GM12891 (cell line): ENCODE data around the gene COPE.
A peak's percentile ranks its signal among the peaks of the same experiment; 100 is the strongest.

Experiments
- DNase-seq: peaks from one replicate; pipeline ENCODE4 v3.0.0; 2011; ENCODE audit warnings: low spot score; ENCODE audit not compliant: insufficient read length
- FAIRE-seq: peaks from 2 replicates; lab custom pipeline; 2011; peaks lifted over from hg19 to GRCh38; lab: Jason Lieb, UNC
- PAX5 ChIP-seq: IDR thresholded peaks from 2 replicates; pipeline ENCODE4 v1.6.1; 2011; ENCODE audit warnings: low read length, moderate library complexity, mild to moderate bottlenecking; ENCODE audit not compliant: insufficient read depth, severe bottlenecking
- POLR2A ChIP-seq: IDR thresholded peaks from 2 replicates; pipeline ENCODE4 v1.6.1; 2011; ENCODE audit warnings: low read depth, low read length, control low read depth
- POLR2AphosphoS5 ChIP-seq: IDR thresholded peaks from 2 replicates; pipeline ENCODE4 v1.6.1; 2011; ENCODE audit warnings: low read depth, low read length, control low read depth
- POU2F2 ChIP-seq: IDR thresholded peaks from 2 replicates; pipeline ENCODE4 v1.6.1; 2011; ENCODE audit warnings: low read depth, mild to moderate bottlenecking, control low read depth, low read length, moderate library complexity
- SPI1 ChIP-seq: IDR thresholded peaks from 2 replicates; pipeline ENCODE4 v1.6.1; 2011; ENCODE audit warnings: low read depth, low read length, control low read depth
- TAF1 ChIP-seq: IDR thresholded peaks from 2 replicates; pipeline ENCODE4 v1.6.1; 2011; ENCODE audit warnings: low read depth, low read length, control low read depth

Gene COPE

GRCh38 chr19:18854982-18855381 is 64.2 kb downstream of the COPE start:
- no peak for TF ChIP-seq SPI1
- no peak for TF ChIP-seq PAX5
- TF ChIP-seq POU2F2 = no peak
- TF ChIP-seq POLR2AphosphoS5 = no peak
- TF ChIP-seq TAF1 = no peak
- DNase-seq (no peak), FAIRE-seq (no peak)

GRCh38 chr19:18853755-18854427 is 65.3 kb downstream of the COPE start:
- FAIRE-seq = no peak
- DNase-seq = no peak
- no peak for TF ChIP-seq TAF1
- peak; percentile 28; the same call in 1 of the 2 replicates for TF ChIP-seq POLR2AphosphoS5

GRCh38 chr19:18852648-18853047 is 66.5 kb downstream of the COPE start:
- TF ChIP-seq POLR2AphosphoS5 = no peak
- no peak for TF ChIP-seq POLR2A
- TF ChIP-seq TAF1 = no peak
- no peak for TF ChIP-seq PAX5
- TF ChIP-seq POU2F2 = no peak
- TF ChIP-seq SPI1 = no peak
- DNase-seq = no peak
- FAIRE-seq = no peak

- FAIRE-seq (no peak), DNase-seq (no peak)
- TF ChIP-seq SPI1 = no peak
- no peak for TF ChIP-seq POU2F2
- TF ChIP-seq PAX5 = no peak
- no peak for TF ChIP-seq POLR2A
- TF ChIP-seq TAF1 = no peak
- no peak for TF ChIP-seq POLR2AphosphoS5
Observed at GRCh38 chr19:18851673-18852325, 67.4 kb downstream of the COPE start.

- TF ChIP-seq POLR2A = no peak
- no peak for TF ChIP-seq TAF1
- no peak for TF ChIP-seq SPI1
- TF ChIP-seq POLR2AphosphoS5 = no peak
- no peak for TF ChIP-seq PAX5
- no peak for TF ChIP-seq POU2F2
- DNase-seq (no peak), FAIRE-seq (no peak)
Observed at GRCh38 chr19:18850471-18851375, 68.5 kb downstream of the COPE start.

GRCh38 chr19:18849838-18850400 is 69.3 kb downstream of the COPE start:
- peak; percentile 62 for FAIRE-seq

More at GRCh38 chr19:18849838-18850400, 69.3 kb downstream of the COPE start:
- no peak for DNase-seq
- TF ChIP-seq POU2F2 = no peak
- TF ChIP-seq PAX5 = peak; percentile 41
- TF ChIP-seq POLR2AphosphoS5 = no peak
- TF ChIP-seq TAF1 = no peak
- TF ChIP-seq POLR2A = no peak
- TF ChIP-seq SPI1 = no peak
